ENCODE results near the gene GRM5.
"Not testable (repeated sequence)": the region's sequence is repeated elsewhere in the genome, so short reads cannot be mapped to it uniquely, and the experiment has no call there.

GRCh38 chr11:88888855-88889254 lies 176.9 kb downstream of the GRM5 start:
- not testable (repeated sequence) for TF ChIP-seq CTCF, POLR2A, POLR2AphosphoS5 (IDR thresholded peaks at IDR 0.05)

Measured in stomach (tissue), 4 donors.